Suprapubic skin (tissue), 4 donors: ENCODE measurements around the gene DNAJC22. TPM values are rescaled to one million over a fixed set of nuclear protein-coding genes. Genes with fewer than 3 reads are reported as not detected.

ENCODE experiments used
- DNase-seq, 2 donors: peaks; one replicate each; pipeline ENCODE4 v3.0.0-alpha.2; 2019; ENCODE audit warnings: low spot score in 2 of 2
- H3K27ac ChIP-seq: fragments of 200-600 bp; sonication (generic); one replicate; pipeline ENCODE4 v1.5.1; 2019
- H3K27me3 ChIP-seq: fragments of 200-600 bp; sonication (generic); one replicate; pipeline ENCODE4 v1.5.1; 2019
- H3K36me3 ChIP-seq: fragments of 200-600 bp; sonication (generic); one replicate; pipeline ENCODE4 v1.5.1; 2019
- H3K4me1 ChIP-seq: fragments of 200-600 bp; sonication (generic); one replicate; pipeline ENCODE4 v1.5.1; 2019
- H3K4me3 ChIP-seq: fragments of 200-600 bp; sonication (generic); one replicate; pipeline ENCODE4 v1.5.1; 2019; ENCODE audit warnings: mild to moderate bottlenecking
- H3K9me3 ChIP-seq: fragments of 200-600 bp; sonication (generic); one replicate; pipeline ENCODE4 v1.5.1; 2019
- EP300 ChIP-seq: sonication (generic); formaldehyde crosslinking; IDR thresholded peaks from one replicate; pipeline ENCODE4 v1.6.1; 2017; ENCODE audit warnings: antibody characterized with exemption
- POLR2A ChIP-seq, 2 donors: fragments of 450-650 bp; IDR thresholded peaks; one replicate each; pipeline ENCODE4 v1.6.1; 2017; ENCODE audit warnings: antibody characterized with exemption in 2 of 2, mild to moderate bottlenecking in 2 of 2, moderate library complexity in 2 of 2
- POLR2AphosphoS5 ChIP-seq, 3 donors: sonication (generic); formaldehyde crosslinking; IDR thresholded peaks; one replicate each; pipeline ENCODE4 v1.6.1; 2017; ENCODE audit warnings: antibody characterized with exemption in 3 of 3
- WGBS: methylation state at CpG from one replicate; pipeline ENCODE4 v1.1.5; 2018; 5-methylcytosine and 5-hydroxymethylcytosine counted together
- total RNA-seq, 4 donors: library from RNA; depleted of rRNA; stranded (reverse); fragments of >200 nt; gene quantifications; one replicate each; pipeline ENCODE4 v1.1.0, GENCODE V29; 2016
- TF ChIP-seq, protein P1 (sequence below), 2 donors: fragments of 200-600 bp in 1 of 2; fragments of 450-650 bp in 1 of 2; sonication (generic) in 1 of 2; IDR thresholded peaks; one replicate each; pipeline ENCODE4 v1.5.1; 2016 to 2019; ENCODE audit warnings: antibody characterized with exemption in 2 of 2, mild to moderate bottlenecking in 1 of 2, moderate library complexity in 1 of 2

Gene DNAJC22
- total RNA-seq = 1 to 10 TPM in 2 of 4 donors, under 1 TPM in 2; 0.62 to 2.2 (median 1.1) TPM

DNA sequence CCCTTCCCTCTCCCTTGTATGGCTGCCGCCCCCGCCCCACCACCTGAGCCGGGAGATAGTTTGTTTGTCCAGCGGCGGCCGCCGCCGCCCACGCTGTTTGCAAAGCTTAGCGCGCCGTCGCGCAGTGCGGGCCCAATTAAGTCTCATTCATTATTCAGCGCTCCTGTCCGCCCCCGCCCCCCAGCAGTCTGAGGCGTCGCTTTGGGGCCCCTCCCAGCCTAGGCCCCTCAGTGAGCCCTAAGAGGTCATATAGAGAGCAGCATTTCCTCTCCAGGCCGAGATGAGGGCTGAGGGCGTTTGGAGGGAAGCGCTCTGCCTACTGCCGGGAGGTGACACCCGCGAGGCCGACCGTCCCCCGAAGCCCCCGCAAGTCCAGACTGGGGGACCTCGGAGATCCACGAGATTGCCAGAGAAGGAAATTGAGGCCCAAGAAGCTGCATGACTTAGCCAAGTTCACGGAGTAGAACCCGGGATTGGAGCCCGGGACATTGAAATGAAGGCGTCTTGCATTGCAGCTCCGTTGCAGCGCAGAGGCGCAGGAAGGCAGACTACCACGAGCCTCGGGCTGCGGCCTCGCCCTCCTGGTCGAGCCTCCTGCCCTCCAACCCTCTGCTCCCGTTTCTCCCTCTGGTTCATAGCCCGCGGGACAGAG lies at the start of gene DNAJC22:
TSS of gene DNAJC22 (plus strand) at position 230 of the 652 bp plus-strand sequence. CDS start 1,985 bp downstream, outside the sequence.
- peak in 1 of 2 donors; percentile 62 for DNase-seq
- TF ChIP-seq POLR2A (IDR thresholded peaks at IDR 0.05) (no peak), POLR2AphosphoS5 (IDR thresholded peaks at IDR 0.05) (no peak), EP300 (no peak)
- TF ChIP-seq, protein P1, sequence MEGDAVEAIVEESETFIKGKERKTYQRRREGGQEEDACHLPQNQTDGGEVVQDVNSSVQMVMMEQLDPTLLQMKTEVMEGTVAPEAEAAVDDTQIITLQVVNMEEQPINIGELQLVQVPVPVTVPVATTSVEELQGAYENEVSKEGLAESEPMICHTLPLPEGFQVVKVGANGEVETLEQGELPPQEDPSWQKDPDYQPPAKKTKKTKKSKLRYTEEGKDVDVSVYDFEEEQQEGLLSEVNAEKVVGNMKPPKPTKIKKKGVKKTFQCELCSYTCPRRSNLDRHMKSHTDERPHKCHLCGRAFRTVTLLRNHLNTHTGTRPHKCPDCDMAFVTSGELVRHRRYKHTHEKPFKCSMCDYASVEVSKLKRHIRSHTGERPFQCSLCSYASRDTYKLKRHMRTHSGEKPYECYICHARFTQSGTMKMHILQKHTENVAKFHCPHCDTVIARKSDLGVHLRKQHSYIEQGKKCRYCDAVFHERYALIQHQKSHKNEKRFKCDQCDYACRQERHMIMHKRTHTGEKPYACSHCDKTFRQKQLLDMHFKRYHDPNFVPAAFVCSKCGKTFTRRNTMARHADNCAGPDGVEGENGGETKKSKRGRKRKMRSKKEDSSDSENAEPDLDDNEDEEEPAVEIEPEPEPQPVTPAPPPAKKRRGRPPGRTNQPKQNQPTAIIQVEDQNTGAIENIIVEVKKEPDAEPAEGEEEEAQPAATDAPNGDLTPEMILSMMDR (IDR thresholded peaks at IDR 0.05) = no peak
- 0% methylated on average over 15 of the region's 47 CpGs for WGBS
- Histone ChIP-seq H3K4me3 (peak within 1 kb of the TSS; percentile 51), H3K4me1 (peaks cover 53% of the 10 kb centered on the region), H3K27ac (no peak within 1 kb of the TSS), H3K27me3 (peaks cover 76% of the 10 kb centered on the region), H3K9me3 (no peaks in the 10 kb centered on the region), H3K36me3 (no peaks in the 10 kb centered on the region)

DNA sequence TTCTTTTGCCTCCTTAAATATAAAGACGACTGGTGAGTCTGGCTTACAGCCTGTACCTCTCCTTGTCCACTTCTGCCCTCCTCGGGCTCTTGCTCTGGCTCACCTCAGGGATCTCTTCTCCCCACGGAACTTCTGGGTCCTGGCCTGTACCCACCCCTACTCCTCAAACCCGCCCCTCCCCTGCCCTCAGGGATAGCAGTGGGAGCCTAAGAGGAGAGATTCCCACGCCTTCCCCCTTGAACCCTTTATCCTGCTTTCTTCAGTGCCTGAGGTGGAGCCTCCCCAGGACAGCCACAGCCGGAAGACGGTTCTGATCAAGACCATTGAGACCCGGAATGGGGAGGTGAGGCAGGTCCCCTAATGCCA lies 49.0 kb upstream of the DNAJC22 start:
- Histone ChIP-seq H3K9me3 (no peaks in the 10 kb centered on the region), H3K27ac (no peak overlapping the region), H3K27me3 (peaks cover 56% of the 10 kb centered on the region), H3K4me3 (peak overlapping the region; percentile 44), H3K4me1 (peaks cover 41% of the 10 kb centered on the region), H3K36me3 (no peaks in the 10 kb centered on the region)
- no peak for DNase-seq
- WGBS = 20% methylated on average over 8 of the region's 8 CpGs
- TF ChIP-seq POLR2AphosphoS5 (IDR thresholded peaks at IDR 0.05) = no peak
- TF ChIP-seq, protein P1 (IDR thresholded peaks at IDR 0.05) = no peak
- TF ChIP-seq POLR2A (IDR thresholded peaks at IDR 0.05) = no peak
- TF ChIP-seq EP300 = no peak

DNA sequence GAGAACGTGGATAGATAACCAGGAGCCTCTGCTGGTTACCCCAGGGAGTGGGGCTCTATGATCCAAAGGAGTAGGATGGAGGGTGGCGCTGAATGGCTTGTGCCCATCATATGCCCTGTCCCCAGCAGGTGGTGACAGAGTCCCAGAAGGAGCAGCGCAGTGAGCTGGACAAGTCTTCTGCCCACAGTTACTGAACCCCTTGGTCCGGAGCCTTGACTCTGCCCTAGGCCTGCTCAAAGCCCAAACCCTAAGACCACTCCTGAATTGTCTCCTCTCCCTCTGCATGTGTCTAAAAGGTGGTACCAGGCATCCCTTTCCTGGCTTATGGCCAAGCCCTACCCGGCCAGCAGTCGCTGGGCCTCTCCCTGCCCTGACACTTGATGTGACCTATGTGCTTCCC lies 48.5 kb upstream of the DNAJC22 start:
- no peak overlapping the region for H3K4me3 ChIP-seq
- no peak for DNase-seq
- H3K9me3 ChIP-seq = no peaks in the 10 kb centered on the region
- TF ChIP-seq POLR2AphosphoS5 (IDR thresholded peaks at IDR 0.05) (no peak), EP300 (no peak), POLR2A (IDR thresholded peaks at IDR 0.05) (no peak)
- TF ChIP-seq, protein P1 (IDR thresholded peaks at IDR 0.05) = no peak
- H3K27ac ChIP-seq = no peak overlapping the region
- H3K4me1 ChIP-seq = peaks cover 36% of the 10 kb centered on the region
- peaks cover 60% of the 10 kb centered on the region for H3K27me3 ChIP-seq
- no peaks in the 10 kb centered on the region for H3K36me3 ChIP-seq
- WGBS = 66% methylated on average over 6 of the region's 6 CpGs

DNA sequence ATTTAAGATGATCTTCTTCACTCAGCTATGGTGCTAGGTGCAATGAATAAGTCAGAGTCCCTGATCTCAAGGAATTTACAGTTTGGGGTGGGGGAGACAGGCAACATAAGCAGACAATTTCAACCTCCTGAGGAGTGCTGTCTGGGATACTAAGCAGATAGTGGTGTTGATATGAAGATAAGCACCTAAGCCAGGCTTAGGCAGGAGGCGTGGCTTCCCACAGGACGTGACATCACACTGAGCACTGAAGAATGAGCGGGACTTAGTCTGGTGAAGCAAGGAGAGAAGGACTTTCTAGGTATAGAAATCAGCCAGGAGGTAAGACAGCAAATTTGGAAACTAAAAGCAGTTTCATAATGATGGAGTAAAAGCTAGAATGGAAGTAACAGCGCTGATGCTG lies 44.9 kb upstream of the DNAJC22 start:
- no peak overlapping the region for H3K27ac ChIP-seq
- no peaks in the 10 kb centered on the region for H3K9me3 ChIP-seq
- no peaks in the 10 kb centered on the region for H3K36me3 ChIP-seq
- H3K27me3 ChIP-seq = peaks cover 55% of the 10 kb centered on the region
- WGBS = 77% methylated on average over 4 of the region's 4 CpGs
- TF ChIP-seq EP300 = no peak
- no peak for TF ChIP-seq POLR2AphosphoS5 (IDR thresholded peaks at IDR 0.05)
- no peak for TF ChIP-seq POLR2A (IDR thresholded peaks at IDR 0.05)
- TF ChIP-seq, protein P1 (IDR thresholded peaks at IDR 0.05) = no peak
- no peak overlapping the region for H3K4me3 ChIP-seq
- H3K4me1 ChIP-seq = peaks cover 11% of the 10 kb centered on the region
- DNase-seq = no peak

DNA sequence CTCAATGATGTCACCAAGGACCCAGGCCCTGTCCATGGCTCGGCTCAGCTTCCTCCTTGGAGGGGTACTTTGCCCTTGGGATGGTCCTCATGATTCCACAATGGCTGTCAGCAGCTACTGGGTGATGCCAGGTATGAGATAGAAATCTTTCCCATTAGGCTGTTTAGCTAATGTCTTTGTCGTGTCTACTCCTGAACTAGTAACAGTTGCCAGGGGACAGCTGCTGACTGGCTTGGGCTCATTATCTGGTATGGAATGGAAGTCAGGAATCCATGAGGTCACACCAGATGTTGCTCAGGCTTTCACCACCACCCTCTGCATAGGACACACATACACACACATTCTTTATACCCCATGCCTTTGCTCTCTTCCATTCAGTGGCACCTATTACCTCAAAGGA lies 42.5 kb upstream of the DNAJC22 start:
- H3K36me3 ChIP-seq = no peaks in the 10 kb centered on the region
- TF ChIP-seq, protein P1 (IDR thresholded peaks at IDR 0.05) = no peak
- TF ChIP-seq EP300 = no peak
- no peak for TF ChIP-seq POLR2A (IDR thresholded peaks at IDR 0.05)
- no peak for TF ChIP-seq POLR2AphosphoS5 (IDR thresholded peaks at IDR 0.05)
- no peak for DNase-seq
- H3K4me1 ChIP-seq = no peaks in the 10 kb centered on the region
- H3K4me3 ChIP-seq = no peak overlapping the region
- no peak overlapping the region for H3K27ac ChIP-seq
- H3K27me3 ChIP-seq = peaks cover 37% of the 10 kb centered on the region
- WGBS = 58% methylated on average over 2 of the region's 2 CpGs
- H3K9me3 ChIP-seq = no peaks in the 10 kb centered on the region
